ENCODE measurements around the gene LHX3.

LHX3 gene

DNA sequence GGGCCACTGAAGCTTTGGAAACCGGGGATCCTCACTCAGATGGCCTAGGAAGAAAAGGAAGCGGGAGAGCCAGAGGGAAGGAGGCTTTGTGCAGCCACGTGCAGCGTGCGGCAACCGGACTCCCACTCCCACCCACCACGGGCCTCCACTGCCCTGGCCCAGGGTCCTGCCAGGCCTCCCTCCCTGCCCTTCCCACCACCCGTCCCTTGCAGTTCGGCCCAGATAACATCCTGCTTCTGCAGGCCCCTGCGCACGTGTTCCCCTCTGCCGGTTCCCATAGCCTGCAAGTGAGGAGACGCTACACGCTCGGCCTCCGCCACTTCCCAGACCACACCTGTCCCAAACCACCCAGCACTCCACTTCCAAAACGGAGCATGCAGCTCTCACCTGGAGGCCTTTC, 4.3 kb upstream of the LHX3 start:
- no peak for DNase-seq (ENCODE audit: low read depth)
- TF ChIP-seq, protein P1, sequence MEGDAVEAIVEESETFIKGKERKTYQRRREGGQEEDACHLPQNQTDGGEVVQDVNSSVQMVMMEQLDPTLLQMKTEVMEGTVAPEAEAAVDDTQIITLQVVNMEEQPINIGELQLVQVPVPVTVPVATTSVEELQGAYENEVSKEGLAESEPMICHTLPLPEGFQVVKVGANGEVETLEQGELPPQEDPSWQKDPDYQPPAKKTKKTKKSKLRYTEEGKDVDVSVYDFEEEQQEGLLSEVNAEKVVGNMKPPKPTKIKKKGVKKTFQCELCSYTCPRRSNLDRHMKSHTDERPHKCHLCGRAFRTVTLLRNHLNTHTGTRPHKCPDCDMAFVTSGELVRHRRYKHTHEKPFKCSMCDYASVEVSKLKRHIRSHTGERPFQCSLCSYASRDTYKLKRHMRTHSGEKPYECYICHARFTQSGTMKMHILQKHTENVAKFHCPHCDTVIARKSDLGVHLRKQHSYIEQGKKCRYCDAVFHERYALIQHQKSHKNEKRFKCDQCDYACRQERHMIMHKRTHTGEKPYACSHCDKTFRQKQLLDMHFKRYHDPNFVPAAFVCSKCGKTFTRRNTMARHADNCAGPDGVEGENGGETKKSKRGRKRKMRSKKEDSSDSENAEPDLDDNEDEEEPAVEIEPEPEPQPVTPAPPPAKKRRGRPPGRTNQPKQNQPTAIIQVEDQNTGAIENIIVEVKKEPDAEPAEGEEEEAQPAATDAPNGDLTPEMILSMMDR (IDR thresholded peaks at IDR 0.05; ENCODE audit: low read depth, low read length, missing control alignments), result no peak
- in situ Hi-C loops (cut with HindIII; ENCODE audit: low sequenced_read_pairs), result loop anchor here (5.0 kb wide), 1 partner anchor 52 kb away; no protein-coding TSS in a partner anchor
- no peak overlapping the region for H3K4me3 ChIP-seq (ENCODE audit: low read depth, low read length)

DNA sequence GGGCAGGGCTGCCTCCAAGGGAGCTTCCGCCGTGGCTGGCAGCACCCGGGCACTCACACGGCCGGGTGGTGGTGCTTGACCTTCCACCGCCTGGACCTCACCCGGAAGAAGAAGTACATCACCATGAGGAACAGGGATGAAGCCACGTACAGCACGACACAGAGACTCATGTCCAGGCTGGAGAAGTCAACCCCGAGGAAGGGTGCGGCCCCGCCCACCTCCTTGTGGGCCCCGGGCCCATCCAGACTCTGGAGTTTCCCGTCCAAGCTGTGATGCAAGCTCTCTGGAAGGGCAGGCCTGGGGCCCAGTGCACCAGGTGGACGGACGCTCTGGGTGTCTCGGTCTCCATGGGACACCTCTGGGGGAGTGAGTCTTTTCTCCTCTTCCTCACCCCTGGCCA, 3.7 kb upstream of the LHX3 start:
- TF ChIP-seq, protein P1 (IDR thresholded peaks at IDR 0.05; ENCODE audit: low read depth, low read length, missing control alignments), result no peak
- DNase-seq (ENCODE audit: low read depth), result no peak
- in situ Hi-C loops (cut with HindIII; ENCODE audit: low sequenced_read_pairs), result loop anchor here (5.0 kb wide), 1 partner anchor 51 kb away; no protein-coding TSS in a partner anchor

DNA sequence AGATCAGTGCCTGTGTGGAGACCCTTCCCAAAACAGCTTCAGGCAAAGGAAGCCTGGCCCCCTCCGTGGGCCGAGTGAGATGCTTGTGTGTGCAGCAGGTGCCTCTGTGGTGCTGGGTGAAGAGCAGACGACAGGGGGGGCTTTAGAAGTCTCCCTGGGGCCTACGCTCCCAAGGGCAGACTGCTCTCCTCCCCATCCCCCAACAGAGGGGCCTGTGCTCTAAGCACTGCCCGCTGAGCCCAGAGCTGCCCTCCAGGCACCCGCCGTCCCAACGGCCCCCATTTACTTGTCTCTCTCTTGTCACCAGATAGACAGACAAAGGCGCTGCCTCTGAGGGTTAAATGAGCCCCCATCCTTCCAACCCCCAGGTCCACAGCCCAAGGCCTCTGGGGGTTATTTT, 2.7 kb upstream of the LHX3 start:
- DNase-seq (ENCODE audit: low read depth), result no peak
- no peak overlapping the region for H3K4me3 ChIP-seq (ENCODE audit: low read depth, low read length)
- TF ChIP-seq, protein P1 (IDR thresholded peaks at IDR 0.05; ENCODE audit: low read depth, low read length, missing control alignments), result no peak
- in situ Hi-C loops (cut with HindIII; ENCODE audit: low sequenced_read_pairs), result loop anchor here (5.0 kb wide), 1 partner anchor 50 kb away; no protein-coding TSS in a partner anchor

More for the DNA sequence above, 3.7 kb upstream of the LHX3 start:
- no peak overlapping the region for H3K4me3 ChIP-seq (ENCODE audit: low read depth, low read length)

DNA sequence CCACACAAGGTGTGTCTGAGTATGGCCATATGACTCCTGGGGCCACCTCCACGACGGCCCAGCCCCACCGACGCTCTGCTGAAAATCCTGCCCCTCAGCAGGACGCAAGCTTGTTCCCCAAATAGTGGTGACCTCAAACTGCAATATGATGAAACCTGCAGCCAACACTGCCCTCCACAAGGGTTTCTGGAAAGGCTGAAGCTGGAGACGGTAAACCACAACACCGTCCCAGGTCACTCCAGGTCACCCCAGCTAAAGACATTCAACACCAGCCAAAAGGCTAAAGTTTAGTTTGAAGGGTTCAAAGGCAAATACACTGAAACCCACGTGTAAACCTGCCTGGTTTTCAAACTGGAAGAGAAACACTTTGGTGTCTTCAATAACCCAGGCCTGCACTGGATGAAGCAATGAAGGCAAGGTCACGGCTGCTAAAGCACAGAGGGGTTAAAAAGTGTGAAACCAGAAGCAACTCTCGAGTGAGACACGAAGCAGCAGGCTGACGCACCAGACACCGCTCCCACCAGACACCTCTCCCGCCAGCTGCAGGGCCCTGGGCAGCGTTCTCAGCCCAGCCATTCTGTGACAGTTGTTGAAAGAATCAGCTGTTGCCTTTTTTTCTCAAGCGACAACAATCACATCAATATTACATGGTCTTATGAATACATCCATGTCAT, 1.8 kb upstream of the LHX3 start:
- no peak for DNase-seq (ENCODE audit: low read depth)
- TF ChIP-seq, protein P1 (IDR thresholded peaks at IDR 0.05; ENCODE audit: low read depth, low read length, missing control alignments), result no peak
- no peak overlapping the region for H3K4me3 ChIP-seq (ENCODE audit: low read depth, low read length)
- in situ Hi-C loops (cut with HindIII; ENCODE audit: low sequenced_read_pairs), result loop anchor here (5.0 kb wide), 1 partner anchor 49 kb away; no protein-coding TSS in a partner anchor

DNA sequence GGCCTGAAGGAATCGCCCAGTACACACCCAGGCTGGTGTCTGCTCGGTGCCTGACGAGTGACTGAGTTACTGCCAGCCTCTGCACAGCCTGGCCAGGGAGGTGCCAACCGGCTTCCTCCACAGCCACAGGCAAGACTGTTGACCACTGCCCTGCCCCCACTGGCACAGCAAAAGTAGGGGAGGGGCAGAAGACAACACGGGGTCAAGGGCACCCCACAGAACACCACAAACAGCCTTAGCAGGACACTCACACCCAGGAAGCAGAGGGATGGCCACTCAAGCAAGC, 722 bp upstream of the LHX3 start:
- DNase-seq (ENCODE audit: low read depth), result no peak
- TF ChIP-seq, protein P1 (IDR thresholded peaks at IDR 0.05; ENCODE audit: low read depth, low read length, missing control alignments), result no peak
- no peak overlapping the region for H3K4me3 ChIP-seq (ENCODE audit: low read depth, low read length)
- in situ Hi-C loops (cut with HindIII; ENCODE audit: low sequenced_read_pairs), result loop anchor here (5.0 kb wide), 1 partner anchor 48 kb away; no protein-coding TSS in a partner anchor

DNA sequence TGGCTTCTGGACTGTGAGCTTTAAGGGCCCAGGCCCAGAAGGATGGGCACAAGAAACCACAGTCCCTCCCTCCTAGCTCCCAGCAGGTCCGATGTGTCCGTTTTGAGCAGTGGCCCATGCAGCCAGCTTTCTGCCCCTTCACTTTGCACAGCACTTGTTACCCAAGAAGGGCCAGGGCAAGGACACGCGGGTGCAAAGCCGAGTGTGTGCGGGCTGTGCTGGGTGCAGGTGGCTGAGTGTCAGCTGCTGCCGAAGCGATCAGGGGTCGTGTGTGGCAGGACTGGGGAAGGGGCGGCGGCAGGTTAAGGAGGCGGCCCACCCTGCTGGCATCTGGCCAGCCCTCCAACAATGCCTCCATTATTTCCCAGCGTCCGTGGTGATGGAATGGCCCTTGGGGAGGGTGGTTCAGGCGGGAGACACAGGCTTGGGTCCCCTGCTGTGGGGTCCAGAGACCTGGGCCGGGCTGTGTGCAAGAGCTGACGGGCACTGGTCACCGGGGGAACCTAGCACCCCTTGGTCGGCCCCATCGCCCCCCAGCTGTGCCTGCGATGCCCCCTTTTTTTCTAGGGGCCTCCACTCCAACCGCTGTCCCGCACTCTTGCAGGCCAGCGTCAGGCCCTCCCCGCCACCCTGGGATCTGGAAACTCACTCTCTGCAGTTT, 653 bp downstream of the LHX3 start:
- TF ChIP-seq, protein P1 (IDR thresholded peaks at IDR 0.05; ENCODE audit: low read depth, low read length, missing control alignments), result no peak
- in situ Hi-C loops (cut with HindIII; ENCODE audit: low sequenced_read_pairs), result no loop called here
- DNase-seq (ENCODE audit: low read depth), result no peak
- H3K4me3 ChIP-seq (ENCODE audit: low read depth, low read length), result no peak overlapping the region

Data from astrocyte of the cerebellum (primary cell).